Measurements from ENCODE around the gene TCF4. TPM values are rescaled to one million over a fixed set of nuclear protein-coding genes. Genes with fewer than 3 reads are reported as not detected.

The TCF4 gene
- total RNA-seq, 1 donor from 2014 or later: 115 TPM

- Mint-ChIP-seq H3K9me3 (ENCODE audit: unreplicated experiment) (no peaks in the 10 kb centered on the region), H3K27me3 (ENCODE audit: low read depth, unreplicated experiment) (no peaks in the 10 kb centered on the region), H3K27ac (ENCODE audit: unreplicated experiment) (peak overlapping the region; percentile 62), H3K4me1 (ENCODE audit: low read depth, unreplicated experiment) (peaks cover 34% of the 10 kb centered on the region), H3K36me3 (ENCODE audit: low read depth, unreplicated experiment) (no peaks in the 10 kb centered on the region), H3K4me3 (ENCODE audit: unreplicated experiment) (peak overlapping the region; percentile 91)
- H4K20me1 ChIP-seq (ENCODE audit: insufficient read depth, low read length): no peaks in the 10 kb centered on the region
- H3K27ac ChIP-seq (ENCODE audit: low read depth, low read length): peak overlapping the region; percentile 89
- peak overlapping the region; percentile 87 for H3K4me2 ChIP-seq (ENCODE audit: low read length)
- no peaks in the 10 kb centered on the region for H3K9me3 ChIP-seq (ENCODE audit: insufficient read depth, low read depth, low read length)
- peaks cover 74% of the 10 kb centered on the region for H3K79me2 ChIP-seq (ENCODE audit: insufficient read depth, low read length)
- H2AFZ ChIP-seq (ENCODE audit: low read depth, low read length): peak overlapping the region; percentile 30
- H3K36me3 ChIP-seq (ENCODE audit: insufficient read depth, low read length): no peaks in the 10 kb centered on the region
- peak overlapping the region; percentile 77 for H3K4me3 ChIP-seq (ENCODE audit: insufficient read depth, low read depth, low read length)
- TF ChIP-seq CTCF (IDR thresholded peaks at IDR 0.05; ENCODE audit: insufficient read depth, low read depth, low read length) (no peak), EZH2 (IDR thresholded peaks at IDR 0.05; ENCODE audit: insufficient read depth, low read length) (no peak)
- H3K9ac ChIP-seq (ENCODE audit: low read length): peak overlapping the region; percentile 79
- peak; percentile 17 for FAIRE-seq
- H3K4me1 ChIP-seq (ENCODE audit: insufficient read depth, low read length): peaks cover 32% of the 10 kb centered on the region
- H3K27me3 ChIP-seq (ENCODE audit: insufficient read depth, low read length): no peaks in the 10 kb centered on the region
- peak; percentile 93 for DNase-seq (ENCODE audit: low read depth)
Measured at GRCh38 chr18:55322178-55322735, 265.7 kb downstream of the TCF4 start.

- Histone ChIP-seq H3K27me3 (ENCODE audit: insufficient read depth, low read length) (no peaks in the 10 kb centered on the region), H3K79me2 (ENCODE audit: insufficient read depth, low read length) (peaks cover 78% of the 10 kb centered on the region), H3K4me2 (ENCODE audit: low read length) (peak overlapping the region; percentile 87), H4K20me1 (ENCODE audit: insufficient read depth, low read length) (no peaks in the 10 kb centered on the region), H2AFZ (ENCODE audit: low read depth, low read length) (no peak overlapping the region), H3K4me3 (ENCODE audit: insufficient read depth, low read depth, low read length) (peak overlapping the region; percentile 77), H3K9me3 (ENCODE audit: insufficient read depth, low read depth, low read length) (no peaks in the 10 kb centered on the region), H3K9ac (ENCODE audit: low read length) (peak overlapping the region; percentile 79), H3K36me3 (ENCODE audit: insufficient read depth, low read length) (no peaks in the 10 kb centered on the region), H3K27ac (ENCODE audit: low read depth, low read length) (peak overlapping the region; percentile 89), H3K4me1 (ENCODE audit: insufficient read depth, low read length) (peaks cover 32% of the 10 kb centered on the region)
- Mint-ChIP-seq H3K27me3 (ENCODE audit: low read depth, unreplicated experiment) (no peaks in the 10 kb centered on the region), H3K9me3 (ENCODE audit: unreplicated experiment) (no peaks in the 10 kb centered on the region), H3K27ac (ENCODE audit: unreplicated experiment) (peak overlapping the region; percentile 76), H3K36me3 (ENCODE audit: low read depth, unreplicated experiment) (no peaks in the 10 kb centered on the region), H3K4me3 (ENCODE audit: unreplicated experiment) (peak overlapping the region; percentile 91), H3K4me1 (ENCODE audit: low read depth, unreplicated experiment) (peaks cover 36% of the 10 kb centered on the region)
- FAIRE-seq (peak; percentile 58), DNase-seq (ENCODE audit: low read depth) (peak; percentile 87)
- no peak for TF ChIP-seq EZH2 (IDR thresholded peaks at IDR 0.05; ENCODE audit: insufficient read depth, low read length)
- no peak for TF ChIP-seq CTCF (IDR thresholded peaks at IDR 0.05; ENCODE audit: insufficient read depth, low read depth, low read length)
Measured at GRCh38 chr18:55321265-55322177, 266.5 kb downstream of the TCF4 start.
